ENCODE results near the gene FAM221B. TPM values are rescaled to one million over a fixed set of nuclear protein-coding genes. Genes with fewer than 3 reads are reported as not detected.

FAM221B gene
- total RNA-seq, 4 donors from 2014 or later = not detected

DNA sequence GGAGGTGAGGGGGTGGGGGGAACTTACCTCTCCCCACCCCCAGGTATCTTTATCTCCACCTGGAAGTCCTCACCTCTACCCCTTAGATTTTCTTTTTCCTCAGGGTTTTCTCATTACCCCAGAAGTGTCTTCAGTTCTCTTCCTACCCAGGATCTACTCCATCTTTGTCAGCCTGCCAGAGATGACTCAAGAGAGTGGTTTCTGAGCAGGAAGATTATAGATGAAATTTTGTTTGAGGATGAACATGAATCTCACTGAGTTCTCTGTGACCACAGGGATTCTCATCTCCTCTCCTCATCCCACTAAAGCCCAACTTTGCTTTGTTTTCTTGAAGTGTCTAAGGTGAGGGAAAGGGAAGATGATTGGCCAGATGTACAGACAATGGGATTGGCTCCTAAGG is 8.5 kb downstream of the FAM221B start:
- TF ChIP-seq, protein P1, sequence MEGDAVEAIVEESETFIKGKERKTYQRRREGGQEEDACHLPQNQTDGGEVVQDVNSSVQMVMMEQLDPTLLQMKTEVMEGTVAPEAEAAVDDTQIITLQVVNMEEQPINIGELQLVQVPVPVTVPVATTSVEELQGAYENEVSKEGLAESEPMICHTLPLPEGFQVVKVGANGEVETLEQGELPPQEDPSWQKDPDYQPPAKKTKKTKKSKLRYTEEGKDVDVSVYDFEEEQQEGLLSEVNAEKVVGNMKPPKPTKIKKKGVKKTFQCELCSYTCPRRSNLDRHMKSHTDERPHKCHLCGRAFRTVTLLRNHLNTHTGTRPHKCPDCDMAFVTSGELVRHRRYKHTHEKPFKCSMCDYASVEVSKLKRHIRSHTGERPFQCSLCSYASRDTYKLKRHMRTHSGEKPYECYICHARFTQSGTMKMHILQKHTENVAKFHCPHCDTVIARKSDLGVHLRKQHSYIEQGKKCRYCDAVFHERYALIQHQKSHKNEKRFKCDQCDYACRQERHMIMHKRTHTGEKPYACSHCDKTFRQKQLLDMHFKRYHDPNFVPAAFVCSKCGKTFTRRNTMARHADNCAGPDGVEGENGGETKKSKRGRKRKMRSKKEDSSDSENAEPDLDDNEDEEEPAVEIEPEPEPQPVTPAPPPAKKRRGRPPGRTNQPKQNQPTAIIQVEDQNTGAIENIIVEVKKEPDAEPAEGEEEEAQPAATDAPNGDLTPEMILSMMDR (IDR thresholded peaks at IDR 0.05) = no peak
- no peak for TF ChIP-seq POLR2A (IDR thresholded peaks at IDR 0.05)
- Histone ChIP-seq H3K27ac (no peak overlapping the region), H3K36me3 (no peaks in the 10 kb centered on the region), H3K4me1 (peaks cover 0 to 21% (median 0%) of the 10 kb centered on the region in 3 donors), H3K4me3 (no peak overlapping the region), H3K27me3 (no peaks in the 10 kb centered on the region), H3K9me3 (no peaks in the 10 kb centered on the region)
- no peak for DNase-seq
- intact Hi-C loops (cut with DNase I) = no loop called here

DNA sequence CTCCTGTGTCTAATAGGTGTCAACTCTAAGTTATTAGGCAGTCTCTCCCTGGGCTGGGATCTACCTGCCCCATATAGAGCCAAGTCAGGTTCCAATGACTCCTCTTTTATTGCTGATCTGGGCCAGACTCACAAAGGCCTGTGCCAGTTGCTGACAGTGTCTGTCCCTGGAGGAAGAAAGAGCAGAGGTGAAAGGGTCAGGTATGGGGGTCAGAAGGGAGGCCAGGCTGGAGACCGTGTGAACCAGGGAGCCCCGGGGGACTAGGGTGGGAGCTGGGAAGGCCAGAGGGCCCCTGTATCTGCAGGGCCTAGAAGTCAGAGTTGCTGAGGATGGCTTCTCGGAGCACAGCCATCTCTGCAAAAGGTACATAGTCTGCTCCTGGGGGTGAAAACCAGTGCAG is 10.2 kb downstream of the FAM221B start:
- DNase-seq = no peak
- no peak overlapping the region for H3K4me3 ChIP-seq
- no peaks in the 10 kb centered on the region for H3K9me3 ChIP-seq
- H3K27ac ChIP-seq = no peak overlapping the region
- intact Hi-C loops (cut with DNase I) = no loop called here
- 83 to 92% methylated on average over 3 of the region's 3 CpGs for WGBS, 2 donors
- peaks cover 7 to 25% (median 10%) of the 10 kb centered on the region in 3 donors for H3K4me1 ChIP-seq
- no peaks in the 10 kb centered on the region for H3K36me3 ChIP-seq
- TF ChIP-seq POLR2A (IDR thresholded peaks at IDR 0.05) = no peak
- TF ChIP-seq, protein P1 (IDR thresholded peaks at IDR 0.05) = no peak
- no peaks in the 10 kb centered on the region for H3K27me3 ChIP-seq

DNA sequence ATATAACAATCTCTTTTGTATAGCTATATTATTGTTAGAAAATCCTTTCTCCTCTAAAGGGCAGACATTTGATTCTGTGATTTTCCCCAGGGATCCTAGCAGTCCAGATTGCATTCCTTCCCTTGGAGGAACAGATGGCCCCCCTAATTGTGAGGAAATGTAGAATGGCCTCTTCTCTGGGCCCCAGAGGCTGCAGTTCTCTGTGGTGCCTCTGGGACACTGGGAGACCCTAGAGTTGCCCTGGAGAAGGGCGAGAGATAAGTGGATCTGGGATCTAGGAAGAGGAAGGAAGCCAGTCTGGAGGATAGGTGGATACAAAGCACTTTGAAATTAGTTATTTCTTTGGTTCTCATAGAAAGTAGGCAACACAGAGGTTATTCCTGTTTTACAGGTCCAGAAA is 11.8 kb downstream of the FAM221B start:
- 77% methylated on average over 1 of the region's 1 CpG; no CpG with 5 or more reads in 1 of the 2 donors for WGBS, 2 donors
- no peaks in the 10 kb centered on the region for H3K36me3 ChIP-seq
- no peak for DNase-seq
- no peak overlapping the region for H3K4me3 ChIP-seq
- peaks cover 9 to 42% (median 21%) of the 10 kb centered on the region in 3 donors for H3K4me1 ChIP-seq
- no peaks in the 10 kb centered on the region for H3K27me3 ChIP-seq
- intact Hi-C loops (cut with DNase I) = no loop called here
- no peak overlapping the region for H3K27ac ChIP-seq
- TF ChIP-seq, protein P1 (IDR thresholded peaks at IDR 0.05) = no peak
- no peak for TF ChIP-seq POLR2A (IDR thresholded peaks at IDR 0.05)
- no peaks in the 10 kb centered on the region for H3K9me3 ChIP-seq

DNA sequence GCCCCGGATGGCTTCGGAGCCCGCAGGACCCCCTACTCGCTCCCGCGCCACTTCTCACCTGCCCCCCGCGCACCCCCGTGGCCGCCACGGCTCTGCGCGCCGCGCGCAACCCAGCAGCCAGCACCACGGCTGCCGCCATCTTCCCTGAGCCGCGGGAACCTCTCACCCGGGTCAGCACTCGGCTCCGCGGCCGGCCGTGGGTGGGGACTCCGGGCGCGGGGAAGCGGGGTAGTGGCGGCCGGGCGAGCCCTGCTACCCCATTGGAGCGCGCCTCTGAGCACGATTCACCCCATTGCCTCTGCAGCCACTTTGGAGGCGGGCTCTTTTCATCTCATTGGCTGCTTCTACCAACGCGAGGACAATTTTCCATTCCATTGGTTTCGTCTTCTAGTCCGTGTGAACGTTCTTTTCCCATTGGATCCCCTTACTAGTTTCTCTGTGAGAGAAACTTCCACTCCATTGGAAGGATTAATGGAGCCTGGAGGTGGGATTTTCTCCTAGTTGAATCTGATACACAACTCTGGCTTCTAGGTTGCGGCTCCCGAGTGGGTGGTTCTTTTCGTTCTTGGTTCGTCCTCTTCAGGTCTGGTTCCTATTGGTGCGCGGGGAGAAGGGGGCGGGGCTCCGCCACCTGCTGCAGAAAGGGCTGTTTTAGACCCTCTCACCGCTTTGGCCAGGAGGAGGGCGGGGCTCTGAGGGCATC is 13.5 kb downstream of the FAM221B start, which contains the start of gene HINT2:
HINT2 (minus strand) TSS at position 202 of the 703 bp plus-strand sequence; CDS start at position 139, 63 bp downstream.
- 0% methylated on average over 10 to 15 of the region's 52 CpGs for WGBS, 2 donors
- Histone ChIP-seq H3K36me3 (peaks cover 0 to 2% (median 0%) of the 10 kb centered on the region in 3 donors), H3K9me3 (no peaks in the 10 kb centered on the region), H3K27ac (peak within 1 kb of the TSS; percentile 92 to 99 (median 98)), H3K27me3 (no peaks in the 10 kb centered on the region), H3K4me1 (peaks cover 11 to 49% (median 28%) of the 10 kb centered on the region in 3 donors), H3K4me3 (peak within 1 kb of the TSS; percentile 78 to 94 (median 92))
- peak; percentile 86 for DNase-seq
- peak in 3 of 4 donors; percentile 32 to 96 (median 93) for TF ChIP-seq POLR2A (IDR thresholded peaks at IDR 0.05)
- TF ChIP-seq, protein P1 (IDR thresholded peaks at IDR 0.05) = peak in 1 of 6 experiments; percentile 5
- intact Hi-C loops (cut with DNase I) = no loop called here

DNA sequence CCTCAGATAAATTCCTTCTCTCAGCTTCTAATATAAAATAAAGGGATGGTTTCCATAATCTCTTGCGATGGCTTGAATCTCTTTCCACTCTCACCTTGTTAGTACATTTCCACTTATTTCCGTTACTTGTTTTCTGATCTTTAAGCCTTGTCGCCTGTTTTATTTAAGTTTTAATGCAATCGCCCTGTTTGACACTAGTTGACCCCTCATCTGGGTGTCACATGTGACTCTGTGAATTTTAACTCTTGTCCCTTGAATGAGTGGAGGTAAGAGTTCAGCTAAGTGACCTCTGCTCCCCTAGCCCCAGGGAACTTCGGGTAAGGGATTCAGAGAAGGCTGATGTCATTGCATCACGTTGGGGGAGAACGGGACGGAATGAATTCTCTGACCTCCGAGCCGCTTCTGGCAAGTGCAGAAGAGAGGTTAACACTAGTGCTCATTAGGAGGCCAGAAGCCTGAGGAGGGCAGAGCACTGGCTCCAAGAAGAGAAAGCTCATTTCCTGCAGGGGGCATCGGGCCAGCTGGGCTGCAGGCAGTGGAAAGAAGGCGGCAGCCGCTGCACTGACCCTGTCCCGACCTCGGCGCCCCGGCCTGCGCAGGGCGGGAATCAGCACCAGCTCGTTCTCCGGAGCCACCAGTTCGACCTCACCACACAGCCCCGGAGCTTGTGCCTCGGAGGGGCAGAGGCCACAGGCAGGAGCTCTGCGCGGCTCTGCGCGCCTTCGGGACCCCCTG is 14.3 kb downstream of the FAM221B start:
- H3K36me3 ChIP-seq = peaks cover 0 to 9% (median 0%) of the 10 kb centered on the region in 3 donors
- H3K4me3 ChIP-seq = peak overlapping the region; percentile 78 to 94 (median 92)
- TF ChIP-seq, protein P1 (IDR thresholded peaks at IDR 0.05) = peak in 5 of 6 experiments; percentile 11 to 30 (median 24)
- TF ChIP-seq POLR2A (IDR thresholded peaks at IDR 0.05) = no peak
- 44 to 56% methylated on average over 4 to 5 of the region's 29 CpGs for WGBS, 2 donors
- H3K9me3 ChIP-seq = no peaks in the 10 kb centered on the region
- intact Hi-C loops (cut with DNase I) = no loop called here
- DNase-seq = no peak
- no peaks in the 10 kb centered on the region for H3K27me3 ChIP-seq
- peaks cover 11 to 49% (median 28%) of the 10 kb centered on the region in 3 donors for H3K4me1 ChIP-seq
- peak overlapping the region; percentile 92 to 99 (median 98) for H3K27ac ChIP-seq
